GM19035 (cell line): Measurements from ENCODE around the gene ARPC5.
"Not testable (repeated sequence)": the region's sequence is repeated elsewhere in the genome, so short reads cannot be mapped to it uniquely, and the experiment has no call there.

Experiments used
- ATAC-seq: cut with Tn5 transposase; IDR thresholded peaks from one replicate; pipeline ENCODE4 v1.9.1; 2021; ENCODE audit not compliant: unreplicated experiment

Gene ARPC5

DNA sequence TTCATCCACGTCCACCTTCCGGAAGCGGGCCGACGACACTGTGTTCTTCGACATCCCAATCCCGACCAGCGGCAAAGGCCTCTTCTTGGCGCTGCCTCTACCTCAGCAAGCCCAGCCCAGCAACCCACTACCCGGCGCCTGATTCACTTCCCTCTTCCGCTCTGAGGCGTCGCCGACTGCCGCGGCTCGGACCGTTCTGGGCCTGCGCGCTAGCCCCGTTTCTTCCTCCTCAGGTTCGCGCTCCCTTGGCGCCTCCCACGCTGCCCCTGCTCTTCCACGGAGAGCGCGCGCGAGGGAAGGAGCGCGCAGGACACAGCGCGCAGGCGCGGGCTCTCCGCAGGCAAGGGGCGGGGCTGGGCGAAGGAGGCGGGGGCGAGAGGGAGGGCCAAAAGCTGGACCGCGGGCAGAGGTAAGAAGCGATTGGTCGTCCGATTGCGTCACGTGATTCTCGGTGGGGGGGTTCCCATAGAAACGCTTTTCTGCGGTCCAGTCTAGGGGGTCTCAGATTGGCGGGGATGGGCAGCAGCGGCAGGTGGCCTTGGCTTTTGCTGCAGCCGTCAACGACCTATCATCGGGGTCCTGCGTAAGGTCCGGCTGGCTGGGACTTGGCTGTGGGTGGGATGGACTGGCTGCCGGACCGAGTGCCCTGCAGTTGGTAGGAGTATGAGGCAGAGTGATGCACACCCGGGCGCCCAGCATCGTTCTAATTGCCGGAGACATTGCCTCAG lies at the start of gene ARPC5:
TSS of gene ARPC5 (minus strand) at position 178 of the 728 bp plus-strand sequence. CDS start at position 54, 124 bp downstream.
- peak; percentile 84 for ATAC-seq

- ATAC-seq: no peak
Measured at GRCh38 chr1:183685112-183685713, 49.6 kb upstream of the ARPC5 start.

DNA sequence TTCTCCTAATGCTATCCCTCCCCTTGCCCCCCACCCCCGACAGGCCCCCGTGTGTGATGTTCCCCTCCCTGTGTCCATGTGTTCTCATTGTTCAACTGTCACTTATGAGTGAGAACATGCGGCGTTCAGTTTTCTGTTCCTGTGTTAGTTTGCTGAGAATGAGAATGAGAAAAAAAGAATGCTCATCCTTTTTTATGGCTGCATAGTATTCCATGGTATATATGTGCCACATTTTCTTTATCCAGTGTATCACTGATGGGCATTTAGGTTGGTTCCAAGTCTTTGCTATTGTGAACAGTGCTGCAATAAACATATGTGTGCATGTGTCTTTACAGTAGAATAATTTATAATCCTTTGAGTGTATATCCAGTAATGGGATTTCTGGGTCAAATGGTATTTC lies 43.8 kb upstream of the ARPC5 start:
- not testable (repeated sequence) for ATAC-seq

- ATAC-seq: no peak
Measured at GRCh38 chr1:183678819-183679218, 43.2 kb upstream of the ARPC5 start.

DNA sequence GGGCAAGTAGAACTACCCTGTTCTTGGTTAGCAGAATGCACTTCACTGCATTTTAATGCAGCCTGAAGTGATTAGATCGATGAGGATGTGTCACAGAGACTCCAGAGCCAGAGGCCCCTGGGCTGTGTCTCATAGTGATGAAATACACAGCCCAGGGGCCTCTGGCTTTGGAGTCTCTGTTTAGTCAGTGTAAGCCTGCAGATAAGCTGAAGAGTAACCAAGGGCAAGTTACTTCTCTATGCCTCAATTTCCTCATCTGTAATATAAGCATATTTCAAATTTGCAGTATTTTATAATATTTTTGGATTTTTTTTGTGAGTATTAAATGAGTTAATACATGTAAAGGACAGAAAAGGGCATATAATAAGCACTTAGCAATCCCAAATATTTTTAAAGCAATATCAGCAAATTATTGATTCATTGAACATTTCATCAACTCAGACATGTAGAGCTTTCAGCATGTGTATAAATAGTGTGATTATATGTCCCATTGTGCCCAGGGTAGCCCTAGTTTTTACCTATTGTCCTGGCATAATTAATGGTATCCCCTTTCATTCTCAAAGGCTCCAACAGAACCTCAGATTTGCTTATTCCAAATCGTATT lies 41.1 kb upstream of the ARPC5 start:
- ATAC-seq: no peak

GRCh38 chr1:183675883-183676585 lies 40.5 kb upstream of the ARPC5 start:
- ATAC-seq: no peak

GRCh38 chr1:183675381-183675780 lies 39.8 kb upstream of the ARPC5 start:
- ATAC-seq: no peak

GRCh38 chr1:183674886-183675285 lies 39.3 kb upstream of the ARPC5 start:
- no peak for ATAC-seq

- ATAC-seq: no peak
Measured at GRCh38 chr1:183674339-183674738, 38.8 kb upstream of the ARPC5 start.

GRCh38 chr1:183673605-183674323 lies 38.2 kb upstream of the ARPC5 start:
- no peak for ATAC-seq

DNA sequence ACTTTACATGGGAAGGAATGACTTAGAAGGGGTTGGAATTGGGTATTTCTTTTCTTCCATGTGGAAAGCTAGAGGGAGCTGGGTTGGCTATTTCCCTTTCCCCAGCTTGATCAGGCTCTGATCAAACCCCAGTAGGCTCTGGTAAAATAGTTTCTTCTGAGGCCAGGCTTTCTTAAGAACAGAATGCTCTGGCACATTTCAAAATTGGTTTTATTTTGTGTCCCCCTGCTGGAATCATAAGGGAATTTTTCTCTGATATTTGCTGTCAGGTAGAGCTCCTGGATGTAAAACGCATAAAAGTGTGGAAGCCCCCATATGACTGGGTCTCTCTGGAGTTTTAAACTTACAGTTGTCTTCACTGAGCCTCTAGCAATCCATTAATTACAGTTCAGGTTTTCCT lies 34.6 kb upstream of the ARPC5 start:
- no peak for ATAC-seq

- no peak for ATAC-seq
Measured at GRCh38 chr1:183656355-183656754, 20.8 kb upstream of the ARPC5 start.

GRCh38 chr1:183655562-183656075 lies 20.0 kb upstream of the ARPC5 start:
- ATAC-seq: peak; percentile 57

- ATAC-seq: no peak
Measured at GRCh38 chr1:183654706-183655105, 19.1 kb upstream of the ARPC5 start.

GRCh38 chr1:183653876-183654451 lies 18.4 kb upstream of the ARPC5 start:
- peak; percentile 54 for ATAC-seq

DNA sequence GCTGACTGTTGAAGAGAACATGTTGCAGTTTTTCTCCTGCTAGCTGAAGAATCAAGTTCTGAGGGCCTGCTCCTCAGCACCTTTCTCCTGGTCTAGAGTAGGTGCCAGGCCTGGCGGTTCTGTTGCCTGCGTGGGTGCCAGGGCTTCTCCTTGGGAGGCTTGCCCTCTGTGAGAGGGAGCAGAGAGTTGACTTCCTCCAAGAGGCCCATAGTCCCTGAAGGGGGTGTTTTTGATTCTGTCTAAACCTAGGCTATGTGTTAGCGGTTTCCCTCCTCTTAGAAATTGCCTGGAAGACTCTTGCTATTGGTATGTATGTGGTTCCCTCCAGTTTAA lies 17.8 kb upstream of the ARPC5 start:
- ATAC-seq: no peak

- ATAC-seq: no peak
Measured at GRCh38 chr1:183652547-183653461, 17.2 kb upstream of the ARPC5 start, which contains the start of gene APOBEC4. APOBEC4 (minus strand) TSS chr1:183653316; CDS start chr1:183648781, 4,535 bp downstream.

GRCh38 chr1:183652107-183652506 lies 16.5 kb upstream of the ARPC5 start:
- ATAC-seq: no peak

DNA sequence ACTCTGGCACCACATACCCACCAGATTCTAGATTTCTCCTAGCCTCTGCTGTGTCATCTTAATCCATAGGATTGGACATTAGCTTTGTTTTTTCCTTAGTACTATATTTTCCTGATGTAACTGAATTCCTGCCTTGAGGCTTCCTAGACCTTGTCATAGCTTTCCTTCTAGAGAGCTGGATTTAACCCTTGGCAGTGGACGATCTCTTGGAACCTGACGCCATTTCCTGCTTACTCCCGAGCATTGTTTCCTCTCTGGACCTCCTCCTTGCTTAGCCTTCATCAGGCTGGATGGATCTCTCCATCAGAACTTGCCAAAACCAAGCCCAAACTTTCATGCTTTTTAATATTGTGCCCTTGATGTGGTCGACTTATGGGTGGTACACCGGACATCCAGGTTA lies 16.0 kb upstream of the ARPC5 start:
- no peak for ATAC-seq
